Activated T-helper 2 cell treated with anti-CD3 and anti-CD28 coated beads, Interferon-gamma antibody, Interleukin-2, Interleukin-4, amounts not matched to agents 10 μg/mL and 5 μg/mL and 100 μg/mL, durations not matched to agents 14 hours and 24 hours and 36 hours (primary cell): ENCODE measurements around the gene ZNF8. TPM values are rescaled to one million over a fixed set of nuclear protein-coding genes. Genes with fewer than 3 reads are reported as not detected.
"Not testable (repeated sequence)": the region's sequence is repeated elsewhere in the genome, so short reads cannot be mapped to it uniquely, and the experiment has no call there.

Experiments
- DNase-seq: peaks from one replicate; pipeline ENCODE4 v3.0.0; 2021; ENCODE audit warnings: low spot score
- H3K27ac Mint-ChIP-seq: one replicate; pipeline ENCODE4 v1.8.0; 2021; ENCODE audit warnings: mixed read lengths
- H3K27me3 Mint-ChIP-seq: one replicate; pipeline ENCODE4 v1.8.0; 2021; ENCODE audit warnings: low read depth, mixed read lengths
- H3K36me3 Mint-ChIP-seq: one replicate; pipeline ENCODE4 v1.8.0; 2021; ENCODE audit warnings: low read depth, mixed read lengths
- H3K4me1 Mint-ChIP-seq: one replicate; pipeline ENCODE4 v1.8.0; 2021; ENCODE audit warnings: low read depth, mixed read lengths
- H3K4me3 Mint-ChIP-seq: one replicate; pipeline ENCODE4 v1.8.0; 2021; ENCODE audit warnings: low read depth, mild to moderate bottlenecking, moderate library complexity, mixed read lengths
- H3K9me3 Mint-ChIP-seq: one replicate; pipeline ENCODE4 v1.8.0; 2021; ENCODE audit warnings: mixed read lengths
- intact Hi-C: fragments of 100-400 bp; cut with micrococcal nuclease; formaldehyde crosslinking; loops from one replicate; pipeline ENCODE4 v1.15.1; 2023
- total RNA-seq: library from RNA; stranded (reverse); gene quantifications from 2 replicates; pipeline ENCODE4 v1.2.3, GENCODE V29; 2022

Gene ZNF8
- 4.7 and 5.3 TPM in 2 replicates for total RNA-seq

- Mint-ChIP-seq H3K4me3 (peak within 1 kb of the TSS; percentile 94), H3K9me3 (peaks cover 46% of the 10 kb centered on the region), H3K27me3 (no peaks in the 10 kb centered on the region), H3K4me1 (peaks cover 21% of the 10 kb centered on the region), H3K36me3 (peaks cover 86% of the 10 kb centered on the region), H3K27ac (peak within 1 kb of the TSS; percentile 94)
- intact Hi-C loops: loop anchor here (1.0 to 5.0 kb wide), 7 partner anchors 27 to 172 kb away; partner anchors contain the start of genes ERVK3-1, ZNF274, ZNF324B and ZNF544
- peak; percentile 96 for DNase-seq
Measured at GRCh38 chr19:58278541-58279041, at the start of gene ZNF8. Gene ZNF8 (plus strand): TSS chr19:58278955. CDS start chr19:58279082, 127 bp downstream.

GRCh38 chr19:58229255-58229639 is 49.5 kb upstream of the ZNF8 start:
- intact Hi-C loops: loop anchor here (2.0 to 10.0 kb wide), 3 partner anchors 48 to 156 kb away; partner anchors contain the start of genes ERVK3-1, RPS5, ZNF8 and ZNF837
- Mint-ChIP-seq H3K4me1 (peaks cover 13% of the 10 kb centered on the region), H3K4me3 (peak overlapping the region; percentile 92), H3K27ac (peak overlapping the region; percentile 62), H3K9me3 (peaks cover 56% of the 10 kb centered on the region), H3K27me3 (no peaks in the 10 kb centered on the region), H3K36me3 (peaks cover 70% of the 10 kb centered on the region)
- DNase-seq: no peak

GRCh38 chr19:58237324-58237723 is 41.4 kb upstream of the ZNF8 start:
- DNase-seq: no peak
- peaks cover 99% of the 10 kb centered on the region for H3K36me3 Mint-ChIP-seq
- H3K9me3 Mint-ChIP-seq: peaks cover 64% of the 10 kb centered on the region
- H3K27ac Mint-ChIP-seq: no peak overlapping the region
- no peaks in the 10 kb centered on the region for H3K27me3 Mint-ChIP-seq
- intact Hi-C loops: no loop called here
- no peaks in the 10 kb centered on the region for H3K4me1 Mint-ChIP-seq
- no peak overlapping the region for H3K4me3 Mint-ChIP-seq

- Mint-ChIP-seq H3K4me1 (no peaks in the 10 kb centered on the region), H3K9me3 (peaks cover 62% of the 10 kb centered on the region), H3K27ac (no peak overlapping the region), H3K36me3 (peaks cover 100% of the 10 kb centered on the region), H3K4me3 (no peak overlapping the region), H3K27me3 (no peaks in the 10 kb centered on the region)
- no peak for DNase-seq
- intact Hi-C loops: no loop called here
Measured at GRCh38 chr19:58243351-58243750, 35.4 kb upstream of the ZNF8 start.

- H3K27ac Mint-ChIP-seq: no peak overlapping the region
- H3K36me3 Mint-ChIP-seq: peaks cover 100% of the 10 kb centered on the region
- H3K9me3 Mint-ChIP-seq: peaks cover 69% of the 10 kb centered on the region
- no peak for DNase-seq
- no peaks in the 10 kb centered on the region for H3K27me3 Mint-ChIP-seq
- intact Hi-C loops: no loop called here
- H3K4me3 Mint-ChIP-seq: no peak overlapping the region
- H3K4me1 Mint-ChIP-seq: no peaks in the 10 kb centered on the region
Measured at GRCh38 chr19:58248886-58249285, 29.9 kb upstream of the ZNF8 start.

GRCh38 chr19:58252102-58252685 is 26.6 kb upstream of the ZNF8 start:
- H3K27me3 Mint-ChIP-seq: no peaks in the 10 kb centered on the region
- DNase-seq: no peak
- H3K4me1 Mint-ChIP-seq: no peaks in the 10 kb centered on the region
- H3K36me3 Mint-ChIP-seq: peaks cover 99% of the 10 kb centered on the region
- intact Hi-C loops: no loop called here
- H3K27ac Mint-ChIP-seq: no peak overlapping the region
- H3K9me3 Mint-ChIP-seq: peaks cover 74% of the 10 kb centered on the region
- H3K4me3 Mint-ChIP-seq: no peak overlapping the region

- Mint-ChIP-seq H3K36me3 (peaks cover 99% of the 10 kb centered on the region), H3K9me3 (peaks cover 88% of the 10 kb centered on the region)
- H3K27me3 Mint-ChIP-seq, H3K4me1 Mint-ChIP-seq, DNase-seq, intact Hi-C loops, H3K27ac Mint-ChIP-seq, H3K4me3 Mint-ChIP-seq: not testable (repeated sequence)
Measured at GRCh38 chr19:58258259-58258658, 20.5 kb upstream of the ZNF8 start.

GRCh38 chr19:58261600-58261967 is 17.2 kb upstream of the ZNF8 start:
- intact Hi-C loops: no loop called here
- no peak overlapping the region for H3K4me3 Mint-ChIP-seq
- H3K9me3 Mint-ChIP-seq: peaks cover 73% of the 10 kb centered on the region
- DNase-seq: no peak
- H3K4me1 Mint-ChIP-seq: no peaks in the 10 kb centered on the region
- H3K36me3 Mint-ChIP-seq: peaks cover 93% of the 10 kb centered on the region
- no peak overlapping the region for H3K27ac Mint-ChIP-seq
- H3K27me3 Mint-ChIP-seq: no peaks in the 10 kb centered on the region

- H3K4me1 Mint-ChIP-seq: no peaks in the 10 kb centered on the region
- peaks cover 66% of the 10 kb centered on the region for H3K9me3 Mint-ChIP-seq
- no peaks in the 10 kb centered on the region for H3K27me3 Mint-ChIP-seq
- intact Hi-C loops: no loop called here
- no peak for DNase-seq
- H3K27ac Mint-ChIP-seq: no peak overlapping the region
- peaks cover 91% of the 10 kb centered on the region for H3K36me3 Mint-ChIP-seq
- no peak overlapping the region for H3K4me3 Mint-ChIP-seq
Measured at GRCh38 chr19:58261968-58262921, 16.5 kb upstream of the ZNF8 start.

- H3K36me3 Mint-ChIP-seq: peaks cover 84% of the 10 kb centered on the region
- no peak overlapping the region for H3K4me3 Mint-ChIP-seq
- no peak for DNase-seq
- no peaks in the 10 kb centered on the region for H3K27me3 Mint-ChIP-seq
- H3K27ac Mint-ChIP-seq: no peak overlapping the region
- intact Hi-C loops: no loop called here
- H3K4me1 Mint-ChIP-seq: no peaks in the 10 kb centered on the region
- peaks cover 60% of the 10 kb centered on the region for H3K9me3 Mint-ChIP-seq
Measured at GRCh38 chr19:58262922-58263296, 15.8 kb upstream of the ZNF8 start.

- Mint-ChIP-seq H3K27me3 (no peaks in the 10 kb centered on the region), H3K4me1 (no peaks in the 10 kb centered on the region), H3K4me3 (no peak overlapping the region), H3K27ac (no peak overlapping the region), H3K36me3 (peaks cover 73% of the 10 kb centered on the region), H3K9me3 (peaks cover 51% of the 10 kb centered on the region)
- intact Hi-C loops: no loop called here
- no peak for DNase-seq
Measured at GRCh38 chr19:58265100-58265499, 13.7 kb upstream of the ZNF8 start.

GRCh38 chr19:58268344-58268743 is 10.4 kb upstream of the ZNF8 start:
- DNase-seq: no peak
- H3K4me1 Mint-ChIP-seq: no peaks in the 10 kb centered on the region
- no peaks in the 10 kb centered on the region for H3K27me3 Mint-ChIP-seq
- no peak overlapping the region for H3K27ac Mint-ChIP-seq
- peaks cover 70% of the 10 kb centered on the region for H3K36me3 Mint-ChIP-seq
- H3K9me3 Mint-ChIP-seq: peaks cover 39% of the 10 kb centered on the region
- H3K4me3 Mint-ChIP-seq: no peak overlapping the region
- intact Hi-C loops: no loop called here

GRCh38 chr19:58274771-58275201 is 4.0 kb upstream of the ZNF8 start:
- no peak overlapping the region for H3K4me3 Mint-ChIP-seq
- no peaks in the 10 kb centered on the region for H3K27me3 Mint-ChIP-seq
- intact Hi-C loops: loop anchor here (5.0 kb wide), 1 partner anchor 47 kb away; the partner anchor contains the start of gene ZNF544
- H3K9me3 Mint-ChIP-seq: peaks cover 45% of the 10 kb centered on the region
- peaks cover 87% of the 10 kb centered on the region for H3K36me3 Mint-ChIP-seq
- no peak for DNase-seq
- no peak overlapping the region for H3K27ac Mint-ChIP-seq
- peaks cover 5% of the 10 kb centered on the region for H3K4me1 Mint-ChIP-seq
